ENCODE results near the gene MYO5B.

Gene MYO5B

DNA sequence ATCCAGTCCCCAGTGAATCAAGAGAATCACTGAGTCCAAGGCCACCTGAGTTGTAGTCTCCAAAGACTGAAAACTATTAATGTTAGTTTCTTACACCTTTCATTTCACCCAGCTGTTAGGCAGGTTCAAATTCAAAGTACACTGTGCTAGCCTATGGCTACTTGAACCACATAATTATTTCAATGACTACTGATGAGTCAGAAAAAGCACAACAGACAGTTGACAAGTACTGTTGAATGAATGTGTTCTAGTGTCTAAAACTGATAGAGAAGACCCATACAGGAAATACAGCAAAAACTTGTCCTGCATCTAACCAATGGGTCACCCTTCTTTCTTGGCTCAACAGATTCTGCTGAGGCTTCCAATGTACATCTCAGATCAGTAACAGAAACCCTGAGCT lies 160.9 kb downstream of the MYO5B start:
- H3K4me3 ChIP-seq (ENCODE audit: low read depth, low read length): no peak overlapping the region
- DNase-seq (ENCODE audit: low read depth): no peak
- in situ Hi-C loops (cut with HindIII; ENCODE audit: low sequenced_read_pairs): no loop called here
- TF ChIP-seq, protein P1, sequence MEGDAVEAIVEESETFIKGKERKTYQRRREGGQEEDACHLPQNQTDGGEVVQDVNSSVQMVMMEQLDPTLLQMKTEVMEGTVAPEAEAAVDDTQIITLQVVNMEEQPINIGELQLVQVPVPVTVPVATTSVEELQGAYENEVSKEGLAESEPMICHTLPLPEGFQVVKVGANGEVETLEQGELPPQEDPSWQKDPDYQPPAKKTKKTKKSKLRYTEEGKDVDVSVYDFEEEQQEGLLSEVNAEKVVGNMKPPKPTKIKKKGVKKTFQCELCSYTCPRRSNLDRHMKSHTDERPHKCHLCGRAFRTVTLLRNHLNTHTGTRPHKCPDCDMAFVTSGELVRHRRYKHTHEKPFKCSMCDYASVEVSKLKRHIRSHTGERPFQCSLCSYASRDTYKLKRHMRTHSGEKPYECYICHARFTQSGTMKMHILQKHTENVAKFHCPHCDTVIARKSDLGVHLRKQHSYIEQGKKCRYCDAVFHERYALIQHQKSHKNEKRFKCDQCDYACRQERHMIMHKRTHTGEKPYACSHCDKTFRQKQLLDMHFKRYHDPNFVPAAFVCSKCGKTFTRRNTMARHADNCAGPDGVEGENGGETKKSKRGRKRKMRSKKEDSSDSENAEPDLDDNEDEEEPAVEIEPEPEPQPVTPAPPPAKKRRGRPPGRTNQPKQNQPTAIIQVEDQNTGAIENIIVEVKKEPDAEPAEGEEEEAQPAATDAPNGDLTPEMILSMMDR (IDR thresholded peaks at IDR 0.05; ENCODE audit: low read depth, low read length, missing control alignments): no peak

DNA sequence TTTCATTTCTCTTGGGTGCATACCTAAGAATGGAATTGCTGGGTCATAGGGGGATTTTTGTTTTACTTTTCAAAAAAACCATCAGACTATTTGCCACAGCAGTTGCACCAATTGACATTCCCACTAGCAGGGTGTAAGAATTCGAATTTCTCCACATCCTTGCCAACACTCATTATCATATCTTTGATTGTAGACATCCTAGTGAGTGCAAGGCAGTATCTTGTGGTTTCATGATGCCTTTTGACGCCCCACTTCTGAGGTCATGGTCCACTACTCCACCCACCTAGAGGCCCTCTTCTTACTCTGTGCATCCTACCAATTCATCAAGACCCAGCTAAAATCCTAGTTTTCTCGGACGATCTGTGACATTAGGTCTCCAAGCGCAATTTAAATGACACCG lies 161.9 kb downstream of the MYO5B start:
- no peak overlapping the region for H3K4me3 ChIP-seq (ENCODE audit: low read depth, low read length)
- in situ Hi-C loops (cut with HindIII; ENCODE audit: low sequenced_read_pairs): no loop called here
- DNase-seq (ENCODE audit: low read depth): no peak
- TF ChIP-seq, protein P1 (IDR thresholded peaks at IDR 0.05; ENCODE audit: low read depth, low read length, missing control alignments): no peak

DNA sequence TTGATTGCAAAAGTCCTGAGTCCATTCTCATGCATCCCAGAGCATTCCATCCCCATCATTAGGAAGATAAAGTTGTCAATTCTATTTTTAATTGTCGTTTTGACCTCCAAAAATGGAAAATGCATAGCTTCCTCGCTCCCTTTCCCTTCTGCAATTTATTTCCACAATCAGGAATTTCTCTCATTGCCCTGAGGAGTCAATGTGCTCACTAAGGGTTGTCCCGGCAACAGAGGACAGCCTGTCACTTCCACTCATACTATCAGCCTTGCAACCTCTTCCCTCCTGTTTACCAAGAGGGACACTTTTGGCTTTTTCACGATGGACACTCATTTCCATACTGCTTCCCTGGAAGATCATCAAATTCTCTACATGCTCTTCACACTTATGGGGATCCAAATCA lies 164.8 kb downstream of the MYO5B start:
- no peak for DNase-seq (ENCODE audit: low read depth)
- TF ChIP-seq, protein P1 (IDR thresholded peaks at IDR 0.05; ENCODE audit: low read depth, low read length, missing control alignments): no peak
- H3K4me3 ChIP-seq (ENCODE audit: low read depth, low read length): no peak overlapping the region
- in situ Hi-C loops (cut with HindIII; ENCODE audit: low sequenced_read_pairs): no loop called here

DNA sequence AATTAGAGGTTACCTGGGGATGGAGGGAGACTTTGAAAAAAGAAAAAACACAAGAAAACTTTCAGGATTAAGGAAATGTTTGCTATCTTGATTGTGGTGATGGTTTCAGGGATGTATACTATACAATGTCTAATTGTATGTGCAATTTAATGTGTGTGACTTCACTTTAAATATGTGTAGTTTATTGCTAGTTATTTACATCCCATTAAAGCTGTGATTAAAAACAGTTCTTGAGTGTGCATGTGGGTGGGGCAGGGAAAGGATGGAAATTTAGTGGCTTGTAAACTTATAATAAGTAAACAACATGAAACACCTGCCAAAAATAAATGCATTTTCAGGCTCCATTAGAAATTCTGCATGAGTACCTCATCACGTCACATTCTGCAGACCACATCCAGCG lies 167.0 kb downstream of the MYO5B start:
- TF ChIP-seq, protein P1 (IDR thresholded peaks at IDR 0.05; ENCODE audit: low read depth, low read length, missing control alignments): no peak
- in situ Hi-C loops (cut with HindIII; ENCODE audit: low sequenced_read_pairs): no loop called here
- no peak for DNase-seq (ENCODE audit: low read depth)
- H3K4me3 ChIP-seq (ENCODE audit: low read depth, low read length): no peak overlapping the region

DNA sequence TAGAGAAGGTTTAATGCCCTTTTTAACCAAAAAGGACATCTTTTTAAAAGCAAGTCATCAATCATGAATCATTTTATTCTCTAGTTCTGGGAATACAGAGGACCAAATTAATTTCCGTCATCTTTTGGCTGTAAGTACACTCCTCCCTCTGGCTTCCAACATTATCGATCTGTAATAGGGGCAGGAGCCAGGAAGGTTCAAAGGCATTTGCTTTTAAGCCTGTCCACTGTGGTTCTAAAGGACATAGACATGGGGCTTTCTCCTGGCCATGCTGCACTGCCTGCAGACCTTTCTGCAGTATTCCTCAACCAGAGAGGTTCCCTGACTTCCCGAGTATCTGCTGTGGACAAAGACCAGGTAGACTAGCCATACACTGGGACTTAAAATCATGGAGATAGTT lies 170.5 kb downstream of the MYO5B start:
- H3K4me3 ChIP-seq (ENCODE audit: low read depth, low read length): no peak overlapping the region
- in situ Hi-C loops (cut with HindIII; ENCODE audit: low sequenced_read_pairs): no loop called here
- no peak for DNase-seq (ENCODE audit: low read depth)
- TF ChIP-seq, protein P1 (IDR thresholded peaks at IDR 0.05; ENCODE audit: low read depth, low read length, missing control alignments): no peak

DNA sequence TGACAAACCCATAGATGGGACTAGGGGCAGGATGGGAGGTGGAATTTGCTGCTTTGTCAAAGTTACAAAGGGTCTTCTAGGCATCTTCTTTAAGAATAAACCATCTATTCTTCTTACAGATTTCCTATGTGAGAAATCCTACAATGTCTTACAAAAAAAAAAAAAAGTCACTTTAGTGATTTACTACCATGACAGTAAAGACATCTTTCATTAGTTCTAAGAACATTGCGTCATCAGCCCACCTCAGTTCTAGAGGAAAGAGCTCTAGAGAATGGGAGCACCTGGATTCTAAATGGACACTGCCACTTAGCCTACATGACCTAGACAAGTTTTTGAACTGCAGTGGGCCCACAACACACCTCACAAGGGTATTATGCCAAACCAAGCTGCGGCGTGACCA lies 172.0 kb downstream of the MYO5B start:
- TF ChIP-seq, protein P1 (IDR thresholded peaks at IDR 0.05; ENCODE audit: low read depth, low read length, missing control alignments): no peak
- no peak overlapping the region for H3K4me3 ChIP-seq (ENCODE audit: low read depth, low read length)
- in situ Hi-C loops (cut with HindIII; ENCODE audit: low sequenced_read_pairs): no loop called here
- DNase-seq (ENCODE audit: low read depth): no peak

DNA sequence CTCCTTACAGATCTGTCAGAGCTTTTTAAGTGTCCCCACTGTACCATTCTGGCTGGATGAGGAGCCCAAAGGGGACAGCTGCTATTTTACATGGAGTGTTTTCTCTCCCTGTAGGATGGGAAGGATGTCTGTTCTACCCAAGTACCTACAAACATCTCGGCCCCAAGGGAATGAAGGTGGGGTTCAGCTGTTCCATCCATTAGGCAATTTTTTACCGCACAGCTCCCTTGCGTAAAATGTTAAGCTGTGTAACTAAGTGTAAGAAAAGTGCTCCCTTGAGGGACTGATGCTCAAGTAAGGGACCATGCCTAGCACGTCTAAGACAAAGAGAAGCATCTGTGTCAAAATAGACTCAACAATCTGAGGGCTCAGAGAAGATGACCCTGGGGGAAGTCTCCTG lies 180.3 kb downstream of the MYO5B start:
- DNase-seq (ENCODE audit: low read depth): no peak
- no peak overlapping the region for H3K4me3 ChIP-seq (ENCODE audit: low read depth, low read length)
- in situ Hi-C loops (cut with HindIII; ENCODE audit: low sequenced_read_pairs): no loop called here
- TF ChIP-seq, protein P1 (IDR thresholded peaks at IDR 0.05; ENCODE audit: low read depth, low read length, missing control alignments): no peak
